Adrenal gland (tissue), 12 donors: ENCODE data around the gene PRKAG3. TPM values are rescaled to one million over a fixed set of nuclear protein-coding genes. Genes with fewer than 3 reads are reported as not detected.

ENCODE experiments used
- DNase-seq, 7 donors: peaks; one replicate each; pipeline ENCODE4 v3.0.0-alpha.2; 2019 to 2020
- H3K27ac ChIP-seq, 5 donors: fragments of 200-600 bp; sonication (generic) in 4 of 5; 1 replicate in 3 of 5; 2 replicates in 2 of 5; pipeline versions ENCODE4 v1.5.1 to v1.8.0; 2016 to 2020; ENCODE audit warnings: mild to moderate bottlenecking in 1 of 5
- H3K27me3 ChIP-seq: fragments of 200-600 bp; 2 replicates; pipeline ENCODE4 v1.8.0; 2021
- H3K36me3 ChIP-seq, 2 donors: fragments of 200-600 bp; replicated peaks in 1 of 2; 1 replicate in 1 of 2; 2 replicates in 1 of 2; pipeline versions ENCODE4 v1.5.1 to v1.8.0; 2018 to 2022
- H3K4me1 ChIP-seq, 2 donors: fragments of 200-600 bp; replicated peaks in 1 of 2; 1 replicate in 1 of 2; 2 replicates in 1 of 2; pipeline versions ENCODE4 v1.5.1 to v1.8.0; 2018 to 2021
- H3K4me3 ChIP-seq, 4 donors: fragments of 200-600 bp; sonication (generic) in 3 of 4; one replicate each; pipeline ENCODE4 v1.5.1; 2016 to 2018
- H3K9me3 ChIP-seq, 3 donors: fragments of 200-600 bp; sonication (generic) in 1 of 3; replicated peaks in 1 of 3; 1 replicate in 2 of 3; 2 replicates in 1 of 3; pipeline versions ENCODE4 v1.5.1 to v1.8.0; 2016 to 2021
- POLR2A ChIP-seq, 2 donors: fragments of 450-650 bp; IDR thresholded peaks; one replicate each; pipeline ENCODE4 v1.6.1; 2017; ENCODE audit warnings: antibody characterized with exemption in 2 of 2, mild to moderate bottlenecking in 2 of 2, moderate library complexity in 1 of 2
- WGBS, 4 donors: extraction: QIAGEN DNeasy Blood & Tissue Kit in 2 of 4; methylation state at CpG; one replicate each; pipeline versions ENCODE4 v1.1.5 to v1.1.7; 2013 to 2017; 5-methylcytosine and 5-hydroxymethylcytosine counted together
- intact Hi-C, 2 donors: fragments of 100-400 bp; cut with DNase I; formaldehyde crosslinking; loops; one replicate each; pipeline versions ENCODE4 v1.14.1 to v1.15.0; 2022 to 2023
- polyA plus RNA-seq, 3 donors: library from polyadenylated mRNA; stranded (reverse); fragments of 200-250 nt in 2 of 3; fragments of 350-450 nt in 1 of 3; fragmentation: Illumina TruSeq in 1 of 3; extraction: RNeasy Lipid Tissue Mini Kit (QIAGEN cat#74804) in 1 of 3; gene quantifications; one replicate each; pipeline ENCODE4 v1.2.3, GENCODE V29; 2013 to 2014
- total RNA-seq, 9 donors: library from RNA; depleted of rRNA in 4 of 9; stranded (reverse); fragments of >200 nt in 4 of 9; fragments of 120-200 nt in 1 of 9; fragmentation: NEBNext Ultra II Directional in 1 of 9; extraction: Animal tissue kit (Norgen Biotek cat#: 25700) in 1 of 9; gene quantifications; one replicate each; pipeline versions ENCODE4 v1.1.0 to v1.2.4, GENCODE V29; 2013 to 2023
- TF ChIP-seq, protein P1 (sequence below), 6 experiments: fragments of 450-650 bp in 4 of 6; fragments of 200-600 bp in 2 of 6; sonication (generic) in 1 of 6; IDR thresholded peaks; 1 replicate in 5 of 6; 2 replicates in 1 of 6; pipeline versions ENCODE4 v1.5.1 to v1.8.0; 2016 to 2021; ENCODE audit warnings: antibody characterized with exemption in 6 of 6, mild to moderate bottlenecking in 2 of 6, moderate library complexity in 1 of 6
- donor health status: healthy with polysubstance abuse.
- donor health status: Bipolar disorder and iron deficiency.
- donor health status: DM: yes; HTN: yes; CAD: no.
- donor health status: DM: no; HTN: no; CAD: no.
- donor health status: DM: no; HTN: no; CAD: no.
- donor health status: DM: yes; HTN: yes; CAD: no.

Gene PRKAG3
- total and polyA plus RNA-seq, 12 donors: 0.20 TPM; not detected in 11

DNA sequence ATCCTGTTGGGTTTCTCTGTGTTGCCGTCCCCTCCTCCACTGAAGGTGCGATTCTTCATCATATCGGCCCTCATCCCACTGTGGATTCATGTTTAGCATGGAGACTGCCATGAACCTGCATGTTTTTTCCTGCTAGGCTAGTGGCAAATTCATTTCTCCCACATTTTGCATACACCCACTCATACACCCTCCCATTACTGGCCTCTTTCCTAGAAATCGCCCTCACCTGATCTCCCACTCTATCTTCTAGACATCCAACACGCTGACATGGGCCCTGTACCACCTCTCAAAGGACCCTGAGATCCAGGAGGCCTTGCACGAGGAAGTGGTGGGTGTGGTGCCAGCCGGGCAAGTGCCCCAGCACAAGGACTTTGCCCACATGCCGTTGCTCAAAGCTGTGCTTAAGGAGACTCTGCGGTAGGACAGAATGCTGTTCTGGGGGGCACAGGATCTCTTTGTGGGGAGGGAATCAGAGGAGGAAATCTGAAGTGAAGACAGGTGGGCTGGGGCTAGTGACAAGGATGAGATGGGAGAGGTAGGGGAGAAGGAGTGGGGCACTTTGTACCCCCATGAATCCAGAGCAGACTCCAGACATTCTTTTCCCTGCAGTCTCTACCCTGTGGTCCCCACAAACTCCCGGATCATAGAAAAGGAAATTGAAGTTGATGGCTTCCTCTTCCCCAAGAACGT lies 17.7 kb downstream of the PRKAG3 start:
- H3K4me3 ChIP-seq: no peak overlapping the region
- no peak for TF ChIP-seq POLR2A (IDR thresholded peaks at IDR 0.05)
- TF ChIP-seq, protein P1, sequence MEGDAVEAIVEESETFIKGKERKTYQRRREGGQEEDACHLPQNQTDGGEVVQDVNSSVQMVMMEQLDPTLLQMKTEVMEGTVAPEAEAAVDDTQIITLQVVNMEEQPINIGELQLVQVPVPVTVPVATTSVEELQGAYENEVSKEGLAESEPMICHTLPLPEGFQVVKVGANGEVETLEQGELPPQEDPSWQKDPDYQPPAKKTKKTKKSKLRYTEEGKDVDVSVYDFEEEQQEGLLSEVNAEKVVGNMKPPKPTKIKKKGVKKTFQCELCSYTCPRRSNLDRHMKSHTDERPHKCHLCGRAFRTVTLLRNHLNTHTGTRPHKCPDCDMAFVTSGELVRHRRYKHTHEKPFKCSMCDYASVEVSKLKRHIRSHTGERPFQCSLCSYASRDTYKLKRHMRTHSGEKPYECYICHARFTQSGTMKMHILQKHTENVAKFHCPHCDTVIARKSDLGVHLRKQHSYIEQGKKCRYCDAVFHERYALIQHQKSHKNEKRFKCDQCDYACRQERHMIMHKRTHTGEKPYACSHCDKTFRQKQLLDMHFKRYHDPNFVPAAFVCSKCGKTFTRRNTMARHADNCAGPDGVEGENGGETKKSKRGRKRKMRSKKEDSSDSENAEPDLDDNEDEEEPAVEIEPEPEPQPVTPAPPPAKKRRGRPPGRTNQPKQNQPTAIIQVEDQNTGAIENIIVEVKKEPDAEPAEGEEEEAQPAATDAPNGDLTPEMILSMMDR (IDR thresholded peaks at IDR 0.05): no peak
- no peaks in the 10 kb centered on the region for H3K9me3 ChIP-seq
- H3K27me3 ChIP-seq: no peaks in the 10 kb centered on the region
- no peak overlapping the region for H3K27ac ChIP-seq
- WGBS, 4 donors: 86 to 93% (median 90%) methylated on average over 11 of the region's 11 CpGs
- no peak for DNase-seq
- intact Hi-C loops: no loop called here
- peaks cover 0 to 41% of the 10 kb centered on the region in 2 donors for H3K36me3 ChIP-seq
- H3K4me1 ChIP-seq: no peaks in the 10 kb centered on the region

DNA sequence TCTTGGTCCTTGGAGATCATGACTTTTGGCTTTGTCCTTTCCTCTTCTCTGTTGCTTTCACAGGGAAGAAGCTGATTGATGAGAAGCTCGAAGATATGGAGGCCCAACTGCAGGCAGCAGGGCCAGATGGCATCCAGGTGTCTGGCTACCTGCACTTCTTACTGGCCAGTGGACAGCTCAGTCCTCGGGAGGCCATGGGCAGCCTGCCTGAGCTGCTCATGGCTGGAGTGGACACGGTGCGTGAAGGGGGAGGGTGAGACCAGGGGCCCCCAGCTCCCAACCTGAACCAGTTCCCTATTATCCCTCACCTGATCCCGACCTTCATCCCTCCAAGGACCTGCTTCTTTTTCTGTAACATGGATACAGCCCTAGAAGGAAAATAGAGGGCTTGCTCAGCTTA lies 18.7 kb downstream of the PRKAG3 start:
- 89 to 95% (median 94%) methylated on average over 1 to 5 of the region's 5 CpGs for WGBS, 4 donors
- Histone ChIP-seq H3K36me3 (peaks cover 0 to 35% of the 10 kb centered on the region in 2 donors), H3K4me3 (no peak overlapping the region), H3K9me3 (no peaks in the 10 kb centered on the region), H3K27ac (no peak overlapping the region), H3K27me3 (no peaks in the 10 kb centered on the region), H3K4me1 (no peaks in the 10 kb centered on the region)
- intact Hi-C loops: no loop called here
- TF ChIP-seq POLR2A (IDR thresholded peaks at IDR 0.05): no peak
- TF ChIP-seq, protein P1 (IDR thresholded peaks at IDR 0.05): no peak
- DNase-seq: no peak

DNA sequence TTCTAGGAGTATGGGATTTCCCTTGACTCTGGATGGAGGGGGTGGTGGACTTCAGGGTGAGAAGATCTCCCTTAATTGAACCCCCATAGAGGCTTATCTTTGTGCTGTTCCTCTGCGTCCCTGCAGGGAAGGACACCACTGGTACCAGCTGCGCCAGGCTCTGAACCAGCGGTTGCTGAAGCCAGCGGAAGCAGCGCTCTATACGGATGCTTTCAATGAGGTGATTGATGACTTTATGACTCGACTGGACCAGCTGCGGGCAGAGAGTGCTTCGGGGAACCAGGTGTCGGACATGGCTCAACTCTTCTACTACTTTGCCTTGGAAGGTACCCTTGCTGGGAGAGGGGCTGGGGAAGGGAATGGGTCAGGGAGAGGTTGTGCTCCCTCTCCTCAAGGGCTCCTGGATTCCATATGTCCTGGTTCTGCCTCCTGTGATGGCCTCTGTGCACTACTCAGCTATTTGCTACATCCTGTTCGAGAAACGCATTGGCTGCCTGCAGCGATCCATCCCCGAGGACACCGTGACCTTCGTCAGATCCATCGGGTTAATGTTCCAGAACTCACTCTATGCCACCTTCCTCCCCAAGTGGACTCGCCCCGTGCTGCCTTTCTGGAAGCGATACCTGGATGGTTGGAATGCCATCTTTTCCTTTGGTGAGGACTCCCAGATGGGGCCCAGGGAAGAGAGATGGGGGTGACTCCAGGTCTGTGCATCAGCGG lies 19.3 kb downstream of the PRKAG3 start:
- no peaks in the 10 kb centered on the region for H3K27me3 ChIP-seq
- WGBS, 4 donors: 92 to 95% (median 93%) methylated on average over 15 to 21 of the region's 21 CpGs
- no peak for DNase-seq
- TF ChIP-seq, protein P1 (IDR thresholded peaks at IDR 0.05): no peak
- no peak for TF ChIP-seq POLR2A (IDR thresholded peaks at IDR 0.05)
- H3K36me3 ChIP-seq: peaks cover 0 to 35% of the 10 kb centered on the region in 2 donors
- no peaks in the 10 kb centered on the region for H3K9me3 ChIP-seq
- intact Hi-C loops: no loop called here
- peaks cover 0 to 3% of the 10 kb centered on the region in 2 donors for H3K4me1 ChIP-seq
- no peak overlapping the region for H3K27ac ChIP-seq
- H3K4me3 ChIP-seq: no peak overlapping the region

DNA sequence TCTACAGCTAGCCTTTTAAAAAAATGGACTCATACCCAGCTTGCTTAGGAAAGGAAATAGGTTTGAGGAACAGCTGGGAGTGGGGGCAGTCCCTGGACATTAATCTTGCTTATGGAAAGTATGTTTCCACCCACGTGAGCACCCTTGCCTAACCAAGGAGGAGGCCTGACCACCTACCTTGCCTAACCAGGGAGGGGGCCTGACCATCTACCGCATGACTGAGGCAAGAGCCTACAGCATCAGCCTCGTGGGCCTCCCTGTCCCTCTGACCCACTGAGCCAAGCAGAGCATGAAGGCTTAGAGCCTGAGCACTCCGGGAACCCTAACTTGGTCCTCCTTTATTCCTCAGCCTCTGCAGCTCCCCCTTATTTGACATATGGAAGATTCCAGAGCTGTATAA lies 20.2 kb downstream of the PRKAG3 start:
- DNase-seq: peak in 2 of 7 donors; percentile 14 to 42
- no peaks in the 10 kb centered on the region for H3K9me3 ChIP-seq
- H3K4me1 ChIP-seq: peaks cover 3 to 11% of the 10 kb centered on the region in 2 donors
- intact Hi-C loops: no loop called here
- H3K27ac ChIP-seq: no peak overlapping the region
- H3K27me3 ChIP-seq: no peaks in the 10 kb centered on the region
- H3K4me3 ChIP-seq: no peak overlapping the region
- H3K36me3 ChIP-seq: peaks cover 0 to 35% of the 10 kb centered on the region in 2 donors
- WGBS, 4 donors: 78 to 85% (median 82%) methylated on average over 4 of the region's 4 CpGs
- TF ChIP-seq, protein P1 (IDR thresholded peaks at IDR 0.05): no peak
- no peak for TF ChIP-seq POLR2A (IDR thresholded peaks at IDR 0.05)
